OCI-LY7 (cell line): ENCODE results near the gene LRRC10. TPM values are rescaled to one million over a fixed set of nuclear protein-coding genes. Genes with fewer than 3 reads are reported as not detected.

Experiments used
- BruUV-seq: library from RNA; stranded (reverse); fragments of 400-500 nt; replicated peaks from 2 replicates; lab custom pipeline; 2021; lab: Mats Ljungman, UMichigan
- CTCF ChIA-PET: fragments of 300-600 bp; sonication (Branson Sonifier 250); formaldehyde crosslinking; loops from one replicate; lab custom pipeline; 2022; ENCODE audit warnings: antibody characterized with exemption; ENCODE audit not compliant: unreplicated experiment; lab: Charles Lee
- POLR2A ChIA-PET: fragments of 300-600 bp; sonication (Branson Sonifier 250); formaldehyde crosslinking; loops from one replicate; lab custom pipeline; 2022; ENCODE audit warnings: antibody characterized with exemption; lab: Charles Lee
- DNase-seq: peaks from one replicate; pipeline ENCODE4 v3.0.0-alpha.2; 2015; ENCODE audit warnings: low spot score
- H2AFZ ChIP-seq: fragments of 200-600 bp; sonication (generic), shearing (Covaris generic); 2 replicates; pipeline ENCODE4 v1.6.1; 2014; ENCODE audit warnings: mild to moderate bottlenecking, antibody characterized with exemption, low read length, moderate library complexity
- H3K27ac ChIP-seq: fragments of 200-600 bp; sonication (generic); 2 replicates; pipeline ENCODE4 v1.5.1; 2014; ENCODE audit warnings: mixed run types, low read depth, mild to moderate bottlenecking, moderate library complexity, low read length, inconsistent platforms; ENCODE audit not compliant: poor library complexity, severe bottlenecking
- H3K36me3 ChIP-seq: fragments of 200-600 bp; sonication (generic); 2 replicates; pipeline ENCODE4 v1.6.1; 2014; ENCODE audit warnings: mild to moderate bottlenecking, antibody characterized with exemption, low read length, moderate library complexity, mixed read lengths; ENCODE audit not compliant: insufficient read depth
- H3K4me1 ChIP-seq: fragments of 200-600 bp; sonication (generic); 2 replicates; pipeline ENCODE4 v1.5.1; 2014; ENCODE audit warnings: mild to moderate bottlenecking, low read length; ENCODE audit not compliant: insufficient read depth, poor library complexity, severe bottlenecking
- H3K4me2 ChIP-seq: fragments of 200-600 bp; sonication (generic); 2 replicates; pipeline ENCODE4 v1.6.1; 2014; ENCODE audit warnings: mild to moderate bottlenecking, low read length
- H3K4me3 ChIP-seq: fragments of 200-600 bp; sonication (generic); 2 replicates; pipeline ENCODE4 v1.5.1; 2014; ENCODE audit warnings: mild to moderate bottlenecking, low read depth, low read length; ENCODE audit not compliant: poor library complexity, severe bottlenecking
- H3K79me2 ChIP-seq: fragments of 200-600 bp; sonication (generic); 2 replicates; pipeline ENCODE4 v1.6.1; 2016; ENCODE audit warnings: low read depth, mild to moderate bottlenecking, low read length, moderate library complexity, mixed read lengths; ENCODE audit not compliant: insufficient read depth
- H3K9me2 ChIP-seq: fragments of 200-600 bp; sonication (generic); 2 replicates; pipeline ENCODE4 v1.6.1; 2016; ENCODE audit warnings: mild to moderate bottlenecking, low read length, mixed read lengths; ENCODE audit not compliant: insufficient read depth
- H3K9me3 ChIP-seq: fragments of 200-600 bp; sonication (generic); 2 replicates; pipeline ENCODE4 v1.6.1; 2014; ENCODE audit warnings: mild to moderate bottlenecking, mixed run types, low read length, mixed read lengths
- H4K20me1 ChIP-seq: fragments of 200-600 bp; sonication (generic); 2 replicates; pipeline ENCODE4 v1.6.1; 2014; ENCODE audit warnings: mild to moderate bottlenecking, antibody characterized with exemption, low read length, moderate library complexity, mixed read lengths; ENCODE audit not compliant: insufficient read depth
- EZH2phosphoT487 ChIP-seq: fragments of 200-600 bp; sonication (generic); IDR thresholded peaks from 2 replicates; pipeline ENCODE4 v1.6.1; 2018; ENCODE audit warnings: low read depth, borderline replicate concordance, mild to moderate bottlenecking, mixed run types, antibody characterized with exemption, low read length, moderate library complexity, mixed read lengths
- intact Hi-C: fragments of 100-400 bp; cut with micrococcal nuclease; formaldehyde crosslinking; loops from one replicate; pipeline ENCODE4 v1.10.0; 2022; ENCODE audit not compliant: unreplicated experiment
- total RNA-seq, 2 experiments: library from RNA; depleted of rRNA in 1 of 2; stranded (reverse); fragments of >200 nt in 1 of 2; shearing (Covaris generic) in 1 of 2; gene quantifications; 2 replicates each; pipeline ENCODE4 v1.2.3, GENCODE V29; 2014 to 2022
- TF ChIP-seq, protein P1 (sequence below): fragments of 200-600 bp; sonication (generic); conservative IDR thresholded peaks from 2 replicates; pipeline ENCODE4 v1.5.1; 2014; ENCODE audit warnings: mild to moderate bottlenecking, antibody characterized with exemption, low read length, moderate library complexity, mixed read lengths

LRRC10 gene
- total RNA-seq, 2 experiments from 2014 or later: not detected

DNA sequence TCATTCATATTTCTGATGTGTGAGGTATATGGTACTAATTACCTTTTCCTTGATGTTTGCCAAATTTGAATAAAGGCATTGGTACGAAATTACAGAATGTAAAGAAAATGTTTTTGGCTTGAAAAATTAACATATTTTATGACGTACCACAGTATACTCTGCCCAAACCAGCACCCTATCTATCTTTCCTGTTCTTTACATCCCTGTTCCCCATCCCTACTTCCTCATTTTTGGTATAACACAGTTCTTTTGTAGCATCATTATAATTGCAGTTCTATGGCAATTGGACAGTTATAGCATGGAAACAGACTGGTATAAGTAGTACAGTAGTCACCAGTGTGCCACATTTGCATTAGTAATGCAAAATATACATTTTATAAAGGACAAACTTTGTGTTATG lies 32.4 kb downstream of the LRRC10 start:
- Histone ChIP-seq H3K27ac (no peak overlapping the region), H3K79me2 (no peaks in the 10 kb centered on the region), H3K9me3 (no peaks in the 10 kb centered on the region), H3K9me2 (no peaks in the 10 kb centered on the region), H3K4me2 (no peak overlapping the region), H3K4me1 (peaks cover 6% of the 10 kb centered on the region), H3K4me3 (no peak overlapping the region), H2AFZ (no peak overlapping the region), H3K36me3 (peaks cover 23% of the 10 kb centered on the region), H4K20me1 (no peaks in the 10 kb centered on the region)
- DNase-seq: no peak
- ChIA-PET POLR2A (interaction anchor here (0.8 kb wide), 1 partner anchor 20 kb away, joined by 3 read pairs; no protein-coding TSS in a partner anchor), CTCF (interaction anchor here (0.5 kb wide), 1 partner anchor 15 kb away, joined by 3 read pairs; no protein-coding TSS in a partner anchor)
- TF ChIP-seq, protein P1, sequence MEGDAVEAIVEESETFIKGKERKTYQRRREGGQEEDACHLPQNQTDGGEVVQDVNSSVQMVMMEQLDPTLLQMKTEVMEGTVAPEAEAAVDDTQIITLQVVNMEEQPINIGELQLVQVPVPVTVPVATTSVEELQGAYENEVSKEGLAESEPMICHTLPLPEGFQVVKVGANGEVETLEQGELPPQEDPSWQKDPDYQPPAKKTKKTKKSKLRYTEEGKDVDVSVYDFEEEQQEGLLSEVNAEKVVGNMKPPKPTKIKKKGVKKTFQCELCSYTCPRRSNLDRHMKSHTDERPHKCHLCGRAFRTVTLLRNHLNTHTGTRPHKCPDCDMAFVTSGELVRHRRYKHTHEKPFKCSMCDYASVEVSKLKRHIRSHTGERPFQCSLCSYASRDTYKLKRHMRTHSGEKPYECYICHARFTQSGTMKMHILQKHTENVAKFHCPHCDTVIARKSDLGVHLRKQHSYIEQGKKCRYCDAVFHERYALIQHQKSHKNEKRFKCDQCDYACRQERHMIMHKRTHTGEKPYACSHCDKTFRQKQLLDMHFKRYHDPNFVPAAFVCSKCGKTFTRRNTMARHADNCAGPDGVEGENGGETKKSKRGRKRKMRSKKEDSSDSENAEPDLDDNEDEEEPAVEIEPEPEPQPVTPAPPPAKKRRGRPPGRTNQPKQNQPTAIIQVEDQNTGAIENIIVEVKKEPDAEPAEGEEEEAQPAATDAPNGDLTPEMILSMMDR: no peak
- TF ChIP-seq EZH2phosphoT487: no peak
- BruUV-seq: no TSS peak
- intact Hi-C loops: loop anchor here (10.0 kb wide), 1 partner anchor 423 kb away; no protein-coding TSS in a partner anchor

DNA sequence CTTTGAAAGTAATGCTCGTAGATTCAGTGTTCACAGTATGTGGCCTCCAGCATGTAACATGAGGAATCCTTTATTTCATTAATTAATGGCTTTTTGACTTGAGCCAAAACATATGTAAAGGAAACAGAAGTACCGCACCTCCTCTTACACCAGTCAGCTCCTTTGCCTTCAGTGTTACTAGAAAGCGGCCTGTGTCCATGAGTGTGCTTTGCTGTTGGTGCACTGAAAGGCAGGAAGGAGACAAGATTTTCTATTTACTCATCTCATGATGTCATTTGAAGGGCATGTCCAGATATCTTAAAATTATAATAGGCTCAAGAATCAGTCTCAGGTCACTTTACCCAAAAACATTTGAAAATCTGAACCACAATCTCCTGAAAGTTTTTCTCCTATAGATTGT lies 35.4 kb downstream of the LRRC10 start:
- peaks cover 6% of the 10 kb centered on the region for H3K4me1 ChIP-seq
- CTCF ChIA-PET: no interaction called here
- TF ChIP-seq, protein P1: no peak
- no peak for TF ChIP-seq EZH2phosphoT487
- no peak overlapping the region for H3K4me2 ChIP-seq
- POLR2A ChIA-PET: no interaction called here
- H3K9me2 ChIP-seq: no peaks in the 10 kb centered on the region
- H3K9me3 ChIP-seq: no peaks in the 10 kb centered on the region
- no peak for DNase-seq
- H3K36me3 ChIP-seq: peaks cover 41% of the 10 kb centered on the region
- no peak overlapping the region for H3K27ac ChIP-seq
- intact Hi-C loops: loop anchor here (10.0 kb wide), 1 partner anchor 421 kb away; no protein-coding TSS in a partner anchor
- no peaks in the 10 kb centered on the region for H3K79me2 ChIP-seq
- H4K20me1 ChIP-seq: no peaks in the 10 kb centered on the region
- H3K4me3 ChIP-seq: no peak overlapping the region
- no peak overlapping the region for H2AFZ ChIP-seq
- no TSS peak for BruUV-seq
